HG03442 (cell line): ENCODE measurements around the gene STUB1.

Experiments
- ATAC-seq: cut with Tn5 transposase; IDR thresholded peaks from one replicate; pipeline ENCODE4 v1.9.1; 2021; ENCODE audit warnings: mild to moderate bottlenecking, moderate library complexity; ENCODE audit not compliant: unreplicated experiment

STUB1 gene

GRCh38 chr16:693766-694165 lies 13.6 kb downstream of the STUB1 start:
- ATAC-seq, result no peak

DNA sequence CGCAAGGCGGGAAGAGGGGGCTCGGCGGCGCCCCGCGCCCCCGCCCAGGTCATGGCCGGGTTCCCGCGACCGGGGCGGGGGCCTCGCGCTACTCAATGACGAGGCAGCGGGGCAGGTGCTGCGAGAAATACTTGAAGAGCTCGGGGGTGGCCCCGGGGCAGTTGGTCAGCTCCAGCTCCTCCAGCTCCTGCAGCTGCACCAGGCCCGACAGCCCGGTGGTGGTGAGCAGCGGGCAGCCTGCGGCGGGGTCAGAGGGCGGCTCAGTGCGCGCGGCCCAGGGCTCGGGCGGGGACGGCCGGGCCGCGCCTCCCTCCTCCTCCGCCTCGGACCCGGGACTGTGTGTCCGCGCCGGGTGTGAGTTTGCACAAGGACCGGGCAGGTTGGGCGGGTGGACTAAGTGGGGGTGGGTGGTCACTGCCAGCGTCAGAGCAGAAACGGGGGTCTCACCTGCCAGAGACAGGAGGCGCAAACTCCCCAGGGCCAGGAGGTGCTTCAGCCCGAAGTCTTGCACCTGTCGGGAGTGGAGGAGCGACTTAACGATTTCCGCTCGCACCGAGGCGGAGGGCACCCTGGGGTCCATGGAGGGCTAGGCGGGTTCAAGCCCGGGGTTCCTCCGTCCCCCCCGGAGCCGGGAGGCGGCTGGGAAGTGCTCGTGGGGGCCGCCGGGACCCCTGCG lies 14.1 kb downstream of the STUB1 start:
- ATAC-seq, result no peak

- ATAC-seq, result no peak
These were observed 14.7 kb downstream of the STUB1 start for GRCh38 chr16:694863-695354.

DNA sequence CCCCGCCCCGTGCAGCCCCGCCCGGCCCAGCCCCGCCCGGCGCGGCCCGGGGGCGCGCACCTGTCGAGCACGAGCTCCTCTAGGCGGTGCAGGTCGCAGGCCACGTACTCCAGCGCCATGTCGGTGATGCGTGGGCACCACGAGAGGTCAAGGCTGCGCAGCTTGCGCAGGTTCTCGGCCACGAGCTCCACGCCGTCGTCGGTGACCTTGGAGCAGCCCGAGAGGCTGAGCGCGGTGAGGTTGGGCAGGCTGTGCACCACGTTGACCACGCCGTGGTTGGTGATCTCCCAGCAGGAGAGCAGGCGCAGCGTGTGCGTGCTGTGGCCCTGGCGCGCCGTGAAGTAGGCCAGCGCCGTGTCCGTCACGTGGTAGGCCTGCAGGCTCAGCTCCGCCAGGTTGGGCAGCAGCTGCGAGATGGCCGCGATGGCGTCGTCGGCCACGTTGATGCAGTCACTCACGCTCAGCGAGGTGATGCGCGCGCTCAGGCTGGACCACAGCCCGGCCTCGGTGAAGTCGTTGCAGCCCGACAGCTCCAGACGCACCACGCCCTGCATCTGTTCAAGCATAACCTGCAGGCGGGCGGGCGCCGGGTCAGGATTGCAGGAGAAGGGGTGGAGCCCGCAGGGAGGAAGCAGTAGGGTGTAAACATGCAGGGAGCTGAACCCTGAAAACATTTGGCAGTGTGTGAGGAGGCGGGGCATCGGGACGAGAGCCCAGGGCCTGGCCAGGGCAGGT lies 15.3 kb downstream of the STUB1 start:
- peak; percentile 44 for ATAC-seq

- no peak for ATAC-seq
These were observed 18.9 kb downstream of the STUB1 start for GRCh38 chr16:698911-699671.

DNA sequence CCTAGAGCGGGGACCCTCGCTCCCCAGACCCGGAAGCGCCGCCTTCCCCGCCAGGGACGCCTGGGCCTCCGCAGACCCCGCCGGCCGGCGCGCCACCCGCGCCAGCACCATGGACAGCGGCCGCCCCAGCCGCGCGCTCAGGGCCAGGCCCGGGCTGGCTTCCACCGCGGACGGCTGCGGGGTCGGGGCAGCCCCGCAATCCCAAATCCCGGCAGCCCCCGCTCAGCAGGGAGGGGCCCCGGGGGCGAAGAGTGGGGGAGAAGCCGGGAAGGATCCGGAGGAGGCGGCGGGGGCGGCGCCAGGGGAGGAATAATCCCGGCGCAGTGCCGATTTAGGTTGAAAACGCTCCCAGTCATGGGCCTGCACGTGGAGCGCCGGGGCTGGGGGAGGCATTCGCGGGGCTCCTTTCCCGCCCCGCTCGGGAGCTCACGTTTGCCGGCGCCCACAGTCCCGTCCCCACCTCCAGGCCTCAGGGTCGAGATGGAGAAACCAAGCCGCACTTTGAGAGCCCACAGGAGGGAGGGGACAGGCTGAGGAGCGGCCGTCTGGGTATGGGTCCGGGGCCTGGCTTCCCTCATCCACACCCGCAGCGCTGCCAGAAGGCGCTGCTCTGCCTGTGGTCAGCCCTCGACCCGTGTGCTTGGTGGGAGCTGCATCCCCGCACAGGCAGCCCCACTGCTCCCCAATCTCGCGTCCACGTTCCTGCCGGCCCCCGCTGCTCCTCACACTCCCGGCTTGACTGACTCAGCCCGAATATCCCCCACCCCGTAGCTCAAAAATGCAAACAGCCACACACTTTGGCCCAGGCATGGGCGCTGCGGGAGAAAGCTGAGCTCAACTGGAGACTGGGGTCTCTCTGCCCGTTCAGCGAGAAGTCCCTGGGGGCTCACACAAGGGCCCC lies 20.7 kb downstream of the STUB1 start:
- ATAC-seq, result no peak

- ATAC-seq, result no peak
These were observed 22.1 kb downstream of the STUB1 start for GRCh38 chr16:702341-702740.

GRCh38 chr16:703406-703805 lies 23.2 kb downstream of the STUB1 start:
- no peak for ATAC-seq

DNA sequence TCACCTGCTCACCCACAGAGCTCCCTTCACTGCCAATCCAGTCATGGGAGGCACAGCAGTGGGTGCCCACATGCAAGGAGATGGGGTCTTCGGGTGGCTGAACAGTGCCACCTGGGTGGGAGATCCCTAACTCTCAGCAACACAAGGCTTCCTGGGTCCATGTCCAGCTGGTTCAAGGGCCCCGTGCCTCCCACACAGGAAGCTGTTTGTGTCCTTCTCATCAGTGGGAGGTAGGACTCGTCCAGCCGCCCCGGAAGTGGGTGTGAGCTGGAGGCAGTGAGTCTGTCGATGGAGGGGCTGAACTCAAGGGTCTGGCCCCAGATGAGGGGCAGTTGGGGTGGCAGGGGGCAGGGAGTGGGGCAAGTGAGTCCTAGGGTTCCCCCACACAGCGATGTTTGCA lies 23.8 kb downstream of the STUB1 start:
- ATAC-seq, result no peak

DNA sequence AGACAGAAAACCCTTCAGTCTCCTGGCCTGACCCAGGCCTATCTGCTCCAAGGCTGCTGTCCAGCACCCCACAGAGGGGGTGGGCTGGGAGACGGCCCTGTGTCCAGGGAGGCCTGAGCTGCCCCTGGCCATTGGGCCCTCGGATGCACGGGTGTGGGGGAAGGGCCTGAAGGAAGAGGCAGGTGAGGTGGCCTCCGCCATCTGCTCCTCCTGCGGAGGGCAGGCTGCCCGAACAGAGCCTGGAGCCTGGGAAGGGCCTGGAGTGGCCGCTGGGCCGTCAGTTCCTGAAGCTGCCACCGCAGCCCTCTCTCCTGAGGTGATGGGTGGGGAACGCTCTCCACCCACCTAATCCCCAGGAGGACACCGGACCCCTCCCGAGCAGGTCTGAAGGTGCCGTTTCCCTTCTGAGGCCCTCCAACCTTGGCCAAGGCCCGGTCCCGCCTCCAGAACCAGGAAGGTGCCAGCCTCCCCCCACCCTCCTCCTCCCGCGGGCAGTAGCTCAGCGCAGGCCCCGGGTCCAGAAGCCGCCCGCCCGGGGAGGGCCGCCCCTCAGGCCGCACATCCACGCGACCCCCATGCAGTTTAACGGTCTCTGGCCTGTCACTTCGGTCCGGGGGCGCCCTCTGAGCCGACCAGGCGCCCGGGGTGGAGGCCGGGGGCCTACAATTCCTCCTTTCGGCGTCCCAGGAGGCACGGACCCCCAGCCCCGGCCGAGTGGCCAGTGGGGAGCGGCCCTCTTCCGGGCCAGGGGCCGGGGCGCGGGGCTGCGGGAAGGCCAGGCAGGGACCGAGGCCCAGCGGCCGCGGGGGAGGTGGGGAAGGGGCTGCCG lies 24.6 kb downstream of the STUB1 start:
- ATAC-seq, result no peak

DNA sequence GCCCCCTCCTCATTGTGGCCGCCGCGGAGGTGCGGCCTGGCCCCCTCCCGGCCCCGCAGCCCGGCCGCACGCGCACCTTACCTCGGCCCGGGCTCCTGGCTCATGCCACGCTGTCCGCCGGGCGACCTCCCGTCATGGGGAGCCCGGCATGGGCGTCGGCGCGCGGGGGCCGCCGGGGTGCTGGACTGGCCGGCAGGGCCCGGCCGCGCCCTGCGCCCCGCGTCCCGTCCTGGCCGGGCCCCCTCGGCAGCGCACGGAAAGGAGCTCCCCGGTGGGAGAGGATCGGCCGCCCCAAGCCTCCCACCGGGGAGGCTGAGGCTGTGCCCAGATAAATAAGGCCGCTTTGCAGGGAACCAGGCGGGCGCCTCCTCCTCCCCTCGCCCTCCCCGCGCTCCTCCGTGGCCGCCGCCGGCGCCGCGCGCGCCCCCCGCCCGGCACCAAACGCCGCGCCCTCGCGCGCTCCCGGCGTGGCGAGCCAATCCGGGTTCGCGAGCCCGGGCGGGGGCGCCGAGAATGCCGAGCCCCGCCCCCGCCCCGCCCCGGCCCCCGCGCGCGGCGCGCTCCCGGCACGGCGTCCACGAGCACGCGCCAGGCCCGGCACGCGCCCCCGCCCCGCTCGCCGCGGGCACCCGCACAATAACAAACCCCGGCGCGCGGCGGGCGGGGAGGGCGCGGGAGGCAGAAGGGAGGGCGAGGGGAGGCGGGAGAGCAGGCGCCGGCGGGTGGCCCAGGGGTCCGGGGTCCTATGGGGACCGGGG lies 25.4 kb downstream of the STUB1 start, which contains the start of gene FBXL16:
TSS of gene FBXL16 (minus strand) at position 371 of the 758 bp plus-strand sequence. CDS start 8,396 bp downstream, outside the sequence.
- no peak for ATAC-seq

DNA sequence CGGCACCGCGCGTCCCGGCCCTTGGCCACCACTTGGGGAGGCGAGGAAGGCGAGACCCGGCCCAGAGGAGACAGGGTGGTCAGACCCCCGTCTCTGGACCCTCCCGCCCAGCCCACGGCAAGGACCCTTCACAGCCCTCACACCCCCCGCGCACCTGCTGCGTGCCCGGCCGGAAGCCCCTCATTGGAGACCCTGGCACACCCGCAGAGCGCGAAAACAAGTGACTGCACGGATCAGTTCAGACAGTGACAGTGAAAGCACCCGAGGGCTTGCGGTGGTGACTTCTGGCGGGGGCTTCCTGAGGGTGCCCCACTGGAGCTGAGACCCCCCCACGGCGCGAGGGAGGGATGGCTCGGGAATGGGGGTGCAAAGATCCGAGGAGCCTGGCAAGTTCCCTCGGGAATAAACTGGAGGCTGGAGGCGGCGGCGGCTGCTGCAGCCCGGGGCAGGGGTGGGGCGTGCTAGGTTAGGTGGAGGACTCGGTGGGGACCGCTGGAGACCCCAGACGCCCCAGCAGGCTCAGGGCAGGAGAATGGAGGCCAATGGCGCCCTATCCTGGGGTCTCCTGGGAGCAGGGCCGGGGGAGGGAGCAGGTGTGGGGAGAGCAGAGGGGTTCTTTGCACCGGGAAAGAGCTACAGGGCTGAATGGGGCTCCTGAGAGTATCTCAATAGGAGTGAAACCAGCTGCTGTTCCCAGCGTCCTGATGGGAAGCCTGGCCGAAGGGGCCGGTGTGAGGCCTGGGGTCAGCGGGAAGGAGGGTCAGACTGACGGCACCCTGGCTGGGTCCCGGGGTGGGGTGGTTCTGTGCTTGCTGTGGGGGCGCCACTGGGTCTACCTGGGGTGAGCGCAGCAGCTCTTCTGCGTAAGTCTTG lies 26.2 kb downstream of the STUB1 start:
- ATAC-seq, result no peak

GRCh38 chr16:707062-707538 lies 26.9 kb downstream of the STUB1 start:
- ATAC-seq, result no peak

DNA sequence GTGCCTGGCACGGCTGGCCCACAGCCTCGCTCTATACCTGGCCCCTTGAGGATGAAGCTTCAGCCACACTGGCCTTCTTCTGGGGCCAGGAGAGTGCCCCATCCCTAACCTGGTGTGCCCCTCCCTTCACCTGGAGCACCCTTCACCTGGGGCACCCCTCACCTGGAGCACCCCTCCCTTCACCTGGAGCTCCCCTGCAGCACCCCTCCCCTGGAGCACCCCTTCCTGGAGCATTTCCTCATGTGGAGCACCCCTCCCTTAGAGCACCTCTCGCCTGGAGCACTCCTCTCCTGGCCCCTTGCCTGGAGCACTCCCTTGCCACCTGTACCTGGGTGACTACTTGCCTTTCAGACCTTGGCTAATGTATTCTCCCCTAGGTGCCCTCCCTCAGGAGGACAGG lies 27.8 kb downstream of the STUB1 start:
- ATAC-seq, result no peak

- ATAC-seq, result no peak
These were observed 28.7 kb downstream of the STUB1 start for GRCh38 chr16:708959-709358.

DNA sequence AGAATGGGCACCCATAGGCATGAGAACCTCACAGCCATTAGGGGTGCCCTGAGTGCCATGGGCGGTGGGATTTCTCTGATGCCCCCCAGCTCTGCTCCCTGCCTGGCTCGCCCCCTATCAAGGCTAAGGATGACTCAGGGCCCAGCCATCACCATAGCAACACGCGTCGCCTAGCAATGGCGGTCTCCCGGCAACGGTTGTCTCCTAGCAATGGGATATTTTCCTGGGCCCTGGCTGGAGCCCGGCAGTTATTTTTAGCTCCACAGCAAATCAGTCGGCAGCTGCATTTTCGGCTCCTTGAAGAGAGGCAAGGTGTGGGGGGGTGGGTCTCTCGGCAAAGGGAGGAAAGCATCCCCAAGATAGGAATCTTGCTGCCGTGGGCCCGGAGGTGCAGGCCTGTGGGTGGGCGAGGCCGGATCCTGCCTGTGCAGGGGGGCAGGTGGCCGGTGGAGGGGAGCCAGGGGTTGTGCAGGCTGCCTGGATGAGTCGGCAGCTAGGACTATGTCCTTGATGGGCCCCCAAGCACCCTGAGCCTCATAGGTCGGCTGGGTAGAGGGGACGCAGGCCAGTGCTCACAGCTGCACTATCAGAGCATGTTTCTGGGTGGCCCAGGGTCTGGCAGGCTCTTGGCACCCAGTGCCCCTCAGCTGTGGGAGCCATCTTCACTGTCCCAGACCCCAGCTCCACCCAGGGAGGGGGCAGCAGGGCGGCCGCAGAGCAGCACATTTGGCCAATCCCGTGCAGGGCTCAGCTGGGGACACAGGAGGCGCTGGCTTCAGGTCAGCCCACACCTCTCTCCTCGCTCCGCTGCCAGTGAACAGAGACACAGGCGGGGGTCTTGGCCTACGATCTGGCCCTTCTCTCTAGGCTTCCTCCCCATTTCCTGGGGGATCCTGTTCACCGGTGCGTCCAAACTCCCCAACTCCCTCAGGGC lies 29.6 kb downstream of the STUB1 start:
- ATAC-seq, result no peak
